ENCODE measurements around the gene RGS9.

GRCh38 chr17:65271296-65271695 lies 134.1 kb downstream of the RGS9 start:
- no peak for TF ChIP-seq EP300 (IDR thresholded peaks at IDR 0.05)
- no peak for TF ChIP-seq CTCF (IDR thresholded peaks at IDR 0.05)
- no peak for TF ChIP-seq POLR2A (IDR thresholded peaks at IDR 0.05)
- TF ChIP-seq POLR2AphosphoS5 (IDR thresholded peaks at IDR 0.05): no peak

All from stomach (tissue), 4 donors.